PC-9 (cell line): Measurements from ENCODE around the gene CHEK1. TPM values are rescaled to one million over a fixed set of nuclear protein-coding genes. Genes with fewer than 3 reads are reported as not detected.

Experiments used
- BruUV-seq: library from RNA; stranded (reverse); fragments of 400-500 nt; replicated peaks from 2 replicates; lab custom pipeline; 2021; lab: Mats Ljungman, UMichigan
- CTCF ChIA-PET: fragments of 300-600 bp; sonication (Branson Sonifier 250); formaldehyde crosslinking; loops from one replicate; lab custom pipeline; 2022; ENCODE audit warnings: antibody characterized with exemption; lab: Charles Lee
- POLR2A ChIA-PET: fragments of 300-600 bp; sonication (Branson Sonifier 250); formaldehyde crosslinking; loops from one replicate; lab custom pipeline; 2022; ENCODE audit warnings: antibody characterized with exemption; ENCODE audit not compliant: unreplicated experiment; lab: Charles Lee
- DNase-seq, 2 experiments: peaks; one replicate each; pipeline versions ENCODE4 v3.0.0 to v3.0.0-alpha.2; 2015 to 2022; ENCODE audit warnings: mixed read lengths in 1 of 2
- H2AFZ ChIP-seq: fragments of 200-600 bp; sonication (generic); 2 replicates; pipeline ENCODE4 v1.8.1; 2017; ENCODE audit warnings: antibody characterized with exemption
- H3F3A ChIP-seq: fragments of 200-600 bp; sonication (generic); 2 replicates; pipeline ENCODE4 v1.8.1; 2017; ENCODE audit warnings: antibody characterized with exemption, mild to moderate bottlenecking, low read depth; ENCODE audit not compliant: insufficient read depth
- H3K27ac ChIP-seq: fragments of 200-600 bp; sonication (generic); 2 replicates; pipeline ENCODE4 v1.6.1; 2016; ENCODE audit warnings: mixed run types
- H3K27me3 ChIP-seq: fragments of 200-600 bp; sonication (generic); 2 replicates; pipeline ENCODE4 v1.6.1; 2016; ENCODE audit warnings: low read depth, mixed run types; ENCODE audit not compliant: insufficient read depth
- H3K36me3 ChIP-seq: fragments of 200-600 bp; sonication (generic); 2 replicates; pipeline ENCODE4 v1.6.1; 2016; ENCODE audit warnings: low read depth, mixed run types
- H3K4me1 ChIP-seq: fragments of 200-600 bp; sonication (generic); replicated peaks from 2 replicates; pipeline ENCODE4 v1.6.1; 2016; ENCODE audit warnings: mixed run types; ENCODE audit not compliant: insufficient read depth
- H3K4me2 ChIP-seq: fragments of 200-600 bp; sonication (generic); 2 replicates; pipeline ENCODE4 v1.6.1; 2017; ENCODE audit warnings: mixed run types
- H3K4me3 ChIP-seq: fragments of 200-600 bp; sonication (generic); 2 replicates; pipeline ENCODE4 v1.6.1; 2016; ENCODE audit warnings: mixed run types
- H3K79me2 ChIP-seq: fragments of 200-600 bp; sonication (generic); 2 replicates; pipeline ENCODE4 v1.6.1; 2017; ENCODE audit warnings: low read depth, mixed run types
- H3K9me2 ChIP-seq: fragments of 200-600 bp; sonication (generic); 2 replicates; pipeline ENCODE4 v1.8.1; 2017; ENCODE audit warnings: mild to moderate bottlenecking; ENCODE audit not compliant: insufficient read depth
- H3K9me3 ChIP-seq: fragments of 200-600 bp; sonication (generic); 2 replicates; pipeline ENCODE4 v1.8.1; 2016; ENCODE audit warnings: low read depth; ENCODE audit not compliant: insufficient read depth
- H4K20me1 ChIP-seq: fragments of 200-600 bp; sonication (generic); 2 replicates; pipeline ENCODE4 v1.8.1; 2017; ENCODE audit not compliant: insufficient read depth
- EZH2 ChIP-seq: fragments of 200-600 bp; sonication (generic); IDR thresholded peaks from 2 replicates; pipeline ENCODE4 v1.8.0; 2017; ENCODE audit warnings: antibody characterized with exemption, low read depth
- intact Hi-C: fragments of 100-400 bp; cut with micrococcal nuclease; formaldehyde crosslinking; loops from one replicate; pipeline ENCODE4 v1.10.0; 2022; ENCODE audit not compliant: unreplicated experiment
- total RNA-seq: library from RNA; stranded (reverse); gene quantifications from 2 replicates; pipeline ENCODE4 v1.2.3, GENCODE V29; 2021
- TF ChIP-seq, protein P1 (sequence below): fragments of 200-600 bp; sonication (generic); conservative IDR thresholded peaks from 2 replicates; pipeline ENCODE4 v1.6.1; 2017; ENCODE audit warnings: mixed run types, antibody characterized with exemption, mild to moderate bottlenecking, moderate library complexity

CHEK1 gene
- total RNA-seq, 1 experiment from 2014 or later = 36.5 TPM

DNA sequence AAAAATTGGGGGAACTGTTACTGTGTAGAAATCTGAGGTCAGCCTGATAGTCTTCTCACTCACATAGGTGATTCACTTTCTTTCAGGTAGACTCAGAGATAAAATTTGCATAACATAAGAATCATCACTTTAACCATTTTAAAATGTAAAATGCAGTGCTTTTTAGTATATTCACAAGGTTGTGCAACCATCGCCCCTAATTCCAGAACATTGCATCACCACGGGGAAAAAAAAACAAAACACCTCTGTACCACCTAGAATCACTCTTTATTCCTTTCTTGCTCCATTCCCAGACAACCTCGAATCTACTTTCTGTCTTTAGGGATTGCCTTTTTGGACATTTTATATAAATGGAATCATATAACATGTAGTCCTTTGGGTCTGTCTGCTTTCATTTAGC lies 20.9 kb downstream of the CHEK1 start:
- H3K4me2 ChIP-seq = no peak overlapping the region
- intact Hi-C loops = loop anchor here (5.0 kb wide), 1 partner anchor 34 kb away; no protein-coding TSS in a partner anchor
- H3K4me3 ChIP-seq = no peak overlapping the region
- no peak overlapping the region for H3K27ac ChIP-seq
- no TSS peak for BruUV-seq
- H3K4me1 ChIP-seq = no peaks in the 10 kb centered on the region
- no peak overlapping the region for H2AFZ ChIP-seq
- no peaks in the 10 kb centered on the region for H3F3A ChIP-seq
- DNase-seq = no peak
- no peaks in the 10 kb centered on the region for H3K9me2 ChIP-seq
- H3K27me3 ChIP-seq = no peaks in the 10 kb centered on the region
- TF ChIP-seq, protein P1, sequence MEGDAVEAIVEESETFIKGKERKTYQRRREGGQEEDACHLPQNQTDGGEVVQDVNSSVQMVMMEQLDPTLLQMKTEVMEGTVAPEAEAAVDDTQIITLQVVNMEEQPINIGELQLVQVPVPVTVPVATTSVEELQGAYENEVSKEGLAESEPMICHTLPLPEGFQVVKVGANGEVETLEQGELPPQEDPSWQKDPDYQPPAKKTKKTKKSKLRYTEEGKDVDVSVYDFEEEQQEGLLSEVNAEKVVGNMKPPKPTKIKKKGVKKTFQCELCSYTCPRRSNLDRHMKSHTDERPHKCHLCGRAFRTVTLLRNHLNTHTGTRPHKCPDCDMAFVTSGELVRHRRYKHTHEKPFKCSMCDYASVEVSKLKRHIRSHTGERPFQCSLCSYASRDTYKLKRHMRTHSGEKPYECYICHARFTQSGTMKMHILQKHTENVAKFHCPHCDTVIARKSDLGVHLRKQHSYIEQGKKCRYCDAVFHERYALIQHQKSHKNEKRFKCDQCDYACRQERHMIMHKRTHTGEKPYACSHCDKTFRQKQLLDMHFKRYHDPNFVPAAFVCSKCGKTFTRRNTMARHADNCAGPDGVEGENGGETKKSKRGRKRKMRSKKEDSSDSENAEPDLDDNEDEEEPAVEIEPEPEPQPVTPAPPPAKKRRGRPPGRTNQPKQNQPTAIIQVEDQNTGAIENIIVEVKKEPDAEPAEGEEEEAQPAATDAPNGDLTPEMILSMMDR = no peak
- no peak for TF ChIP-seq EZH2
- POLR2A ChIA-PET = no interaction called here
- no peaks in the 10 kb centered on the region for H4K20me1 ChIP-seq
- H3K36me3 ChIP-seq = peaks cover 19% of the 10 kb centered on the region
- H3K79me2 ChIP-seq = no peaks in the 10 kb centered on the region
- CTCF ChIA-PET = no interaction called here
- no peaks in the 10 kb centered on the region; the same call in 1 of the 2 replicates for H3K9me3 ChIP-seq

DNA sequence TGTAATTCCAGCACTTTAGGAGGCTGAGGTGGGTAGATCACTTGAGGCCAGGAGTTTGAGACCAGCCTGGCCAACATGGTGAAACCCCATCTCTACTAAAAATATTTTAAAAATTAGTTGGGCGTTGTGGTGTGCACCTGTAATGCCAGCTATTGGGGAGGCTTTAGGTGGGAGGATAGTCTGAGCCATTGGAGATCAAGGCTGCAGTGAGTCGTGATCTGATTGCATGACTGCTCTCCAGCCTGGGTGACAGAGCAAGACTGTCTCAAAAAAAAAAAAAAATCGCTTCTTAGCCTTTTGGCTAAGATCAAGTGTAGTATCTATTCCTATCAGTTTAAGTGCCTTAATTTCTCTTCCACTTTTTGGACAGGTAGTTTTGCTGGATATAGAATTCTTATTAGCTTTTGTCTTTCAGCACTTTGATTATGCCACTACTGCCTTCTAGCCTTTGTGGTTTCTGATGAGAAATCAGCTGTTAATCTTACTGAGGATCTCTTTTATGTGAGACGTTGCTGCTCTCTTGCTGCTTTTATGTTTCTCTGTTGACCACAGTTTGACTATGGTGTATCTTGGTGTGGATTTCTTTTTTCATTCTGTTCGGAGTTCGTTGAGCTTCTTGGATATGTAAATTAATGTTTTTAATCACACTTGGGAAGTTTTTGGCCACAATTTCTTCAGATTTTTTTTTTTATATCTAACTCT lies 24.7 kb downstream of the CHEK1 start:
- H3K9me3 ChIP-seq = no peaks in the 10 kb centered on the region; the same call in 1 of the 2 replicates
- no TSS peak for BruUV-seq
- no peaks in the 10 kb centered on the region for H3K4me1 ChIP-seq
- peaks cover 21% of the 10 kb centered on the region for H3K36me3 ChIP-seq
- POLR2A ChIA-PET = no interaction called here
- intact Hi-C loops = loop anchor here (5.0 kb wide), 1 partner anchor 37 kb away; no protein-coding TSS in a partner anchor
- no peak overlapping the region for H3K4me3 ChIP-seq
- CTCF ChIA-PET = no interaction called here
- H3K27me3 ChIP-seq = no peaks in the 10 kb centered on the region
- H3K4me2 ChIP-seq = no peak overlapping the region
- H3K9me2 ChIP-seq = no peaks in the 10 kb centered on the region
- TF ChIP-seq, protein P1 = no peak
- TF ChIP-seq EZH2 = no peak
- no peaks in the 10 kb centered on the region for H4K20me1 ChIP-seq
- H3K27ac ChIP-seq = no peak overlapping the region
- H3F3A ChIP-seq = no peaks in the 10 kb centered on the region
- DNase-seq = no peak
- no peak overlapping the region for H2AFZ ChIP-seq
- H3K79me2 ChIP-seq = no peaks in the 10 kb centered on the region

DNA sequence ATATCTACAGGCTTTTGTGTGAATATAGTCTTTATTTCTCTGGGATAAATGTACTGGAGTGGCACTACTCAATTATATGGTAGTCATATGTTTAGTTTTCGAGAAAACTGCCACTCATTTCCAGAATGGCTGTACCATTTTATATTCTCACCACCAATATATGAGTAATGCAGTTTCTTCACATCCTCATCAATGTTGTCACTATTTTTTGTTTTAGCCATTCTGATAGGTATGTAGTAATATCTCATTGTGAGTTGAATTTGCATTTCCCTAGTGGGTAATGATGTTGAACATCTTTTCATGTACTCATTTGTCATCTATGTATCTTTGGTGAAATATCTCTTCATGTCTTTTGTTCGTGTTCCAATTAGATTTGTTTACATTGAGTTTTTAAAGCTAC lies 37.7 kb downstream of the CHEK1 start:
- Histone ChIP-seq H3K79me2 (no peaks in the 10 kb centered on the region), H3K4me2 (no peak overlapping the region), H3K27me3 (no peaks in the 10 kb centered on the region), H3K4me3 (no peak overlapping the region), H3K9me3 (peaks cover 2% of the 10 kb centered on the region; the same call in 1 of the 2 replicates), H3F3A (peaks cover 5% of the 10 kb centered on the region; the same call in 1 of the 2 replicates), H3K4me1 (no peaks in the 10 kb centered on the region), H2AFZ (no peak overlapping the region), H3K36me3 (peaks cover 12% of the 10 kb centered on the region; the same call in 1 of the 2 replicates), H4K20me1 (no peaks in the 10 kb centered on the region), H3K9me2 (no peaks in the 10 kb centered on the region), H3K27ac (no peak overlapping the region)
- no TSS peak for BruUV-seq
- intact Hi-C loops = no loop called here
- TF ChIP-seq EZH2 = no peak
- TF ChIP-seq, protein P1 = no peak
- POLR2A ChIA-PET = no interaction called here
- no peak for DNase-seq
- CTCF ChIA-PET = no interaction called here
